OCI-LY1 (cell line): Measurements from ENCODE around the gene CLSTN2.

Experiments used
- H2AFZ ChIP-seq: fragments of 200-600 bp; sonication (generic), shearing (Covaris generic); 2 replicates; pipeline ENCODE4 v1.6.0; 2014; ENCODE audit warnings: antibody characterized with exemption, mild to moderate bottlenecking, low read length
- H3F3A ChIP-seq: fragments of 200-600 bp; sonication (generic), shearing (Covaris generic); 2 replicates; pipeline ENCODE4 v1.6.0; 2014; ENCODE audit warnings: mild to moderate bottlenecking, antibody characterized with exemption, low read length, moderate library complexity; ENCODE audit not compliant: insufficient read depth
- H3K27ac ChIP-seq: fragments of 200-600 bp; sonication (generic); 2 replicates; pipeline ENCODE4 v1.5.1; 2014; ENCODE audit warnings: low read length, mixed run types, mild to moderate bottlenecking, low read depth; ENCODE audit not compliant: poor library complexity, severe bottlenecking
- H3K27me3 ChIP-seq: fragments of 200-600 bp; sonication (generic); 2 replicates; pipeline ENCODE4 v1.6.0; 2014; ENCODE audit warnings: antibody characterized with exemption, mild to moderate bottlenecking, low read length, moderate library complexity; ENCODE audit not compliant: insufficient read depth
- H3K36me3 ChIP-seq: fragments of 200-600 bp; sonication (generic); 2 replicates; pipeline ENCODE4 v1.6.1; 2014; ENCODE audit warnings: mild to moderate bottlenecking, antibody characterized with exemption, low read length, moderate library complexity, mixed read lengths; ENCODE audit not compliant: insufficient read depth
- H3K4me1 ChIP-seq: fragments of 200-600 bp; sonication (generic); 2 replicates; pipeline ENCODE4 v1.5.1; 2014; ENCODE audit warnings: mild to moderate bottlenecking, low read length, moderate library complexity; ENCODE audit not compliant: insufficient read depth, severe bottlenecking
- H3K4me2 ChIP-seq: fragments of 200-600 bp; sonication (generic), shearing (Covaris generic); 2 replicates; pipeline ENCODE4 v1.6.1; 2014; ENCODE audit warnings: low read length
- H3K4me3 ChIP-seq: fragments of 200-600 bp; sonication (generic); 2 replicates; pipeline ENCODE4 v1.5.1; 2014; ENCODE audit warnings: low read length, low read depth, mild to moderate bottlenecking, mixed read lengths; ENCODE audit not compliant: poor library complexity, severe bottlenecking
- H3K79me2 ChIP-seq: fragments of 200-600 bp; shearing (Covaris generic); 2 replicates; pipeline ENCODE4 v1.6.1; 2016; ENCODE audit warnings: mixed run types, low read length, mixed read lengths; ENCODE audit not compliant: insufficient read depth
- H3K9ac ChIP-seq: fragments of 200-600 bp; sonication (generic), shearing (Covaris generic); 2 replicates; pipeline ENCODE4 v1.6.1; 2014; ENCODE audit warnings: mild to moderate bottlenecking, low read length, mixed read lengths
- H3K9me2 ChIP-seq: fragments of 200-600 bp; sonication (generic), shearing (Covaris generic); 2 replicates; pipeline ENCODE4 v1.6.1; 2014; ENCODE audit warnings: low read depth, mild to moderate bottlenecking, low read length, mixed read lengths
- H3K9me3 ChIP-seq: fragments of 200-600 bp; shearing (Covaris generic); 2 replicates; pipeline ENCODE4 v1.6.1; 2014; ENCODE audit warnings: low read length, mixed read lengths
- H4K20me1 ChIP-seq: fragments of 200-600 bp; sonication (generic), shearing (Covaris generic); 2 replicates; pipeline ENCODE4 v1.6.0; 2016; ENCODE audit warnings: mild to moderate bottlenecking, low read length; ENCODE audit not compliant: insufficient read depth
- EZH2 ChIP-seq: fragments of 200-600 bp; sonication (generic), shearing (Covaris generic); IDR thresholded peaks from 2 replicates; pipeline ENCODE4 v1.8.0; 2017; ENCODE audit warnings: borderline replicate concordance, mixed run types, mild to moderate bottlenecking, antibody characterized with exemption, low read length, moderate library complexity, mixed read lengths
- TF ChIP-seq, protein P1 (sequence below): fragments of 200-600 bp; sonication (generic), shearing (Covaris generic); IDR thresholded peaks from 2 replicates; pipeline ENCODE4 v1.5.1; 2017; ENCODE audit warnings: mild to moderate bottlenecking, antibody characterized with exemption, low read length, moderate library complexity, mixed read lengths

Gene CLSTN2

DNA sequence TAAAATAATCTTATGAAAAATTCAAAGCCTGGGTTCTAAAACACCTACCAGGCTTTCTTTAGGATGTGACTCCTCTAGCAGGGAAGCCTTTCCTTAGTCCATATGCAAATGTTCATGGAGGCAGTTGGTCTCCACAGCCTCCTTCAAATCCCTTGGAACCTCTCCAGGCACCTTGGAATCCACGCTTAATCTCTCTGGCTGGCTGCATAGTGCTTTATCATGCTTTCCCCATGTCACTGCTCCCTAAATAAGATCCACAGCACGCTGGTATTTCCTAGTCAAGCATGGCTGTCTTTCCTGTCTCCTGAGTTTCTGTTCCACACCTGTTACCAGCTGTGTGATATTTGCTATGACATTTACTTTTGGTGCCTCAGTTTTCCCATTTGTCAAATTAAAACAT is 71.3 kb downstream of the CLSTN2 start:
- Histone ChIP-seq H4K20me1 (no peaks in the 10 kb centered on the region), H3K4me3 (no peak overlapping the region), H3K9ac (no peak overlapping the region), H3K4me2 (no peak overlapping the region), H3K9me2 (no peaks in the 10 kb centered on the region), H3K27ac (no peak overlapping the region), H2AFZ (no peak overlapping the region), H3K27me3 (no peaks in the 10 kb centered on the region), H3F3A (no peaks in the 10 kb centered on the region), H3K79me2 (no peaks in the 10 kb centered on the region), H3K36me3 (no peaks in the 10 kb centered on the region), H3K9me3 (no peaks in the 10 kb centered on the region), H3K4me1 (no peaks in the 10 kb centered on the region)
- no peak for TF ChIP-seq EZH2
- TF ChIP-seq, protein P1, sequence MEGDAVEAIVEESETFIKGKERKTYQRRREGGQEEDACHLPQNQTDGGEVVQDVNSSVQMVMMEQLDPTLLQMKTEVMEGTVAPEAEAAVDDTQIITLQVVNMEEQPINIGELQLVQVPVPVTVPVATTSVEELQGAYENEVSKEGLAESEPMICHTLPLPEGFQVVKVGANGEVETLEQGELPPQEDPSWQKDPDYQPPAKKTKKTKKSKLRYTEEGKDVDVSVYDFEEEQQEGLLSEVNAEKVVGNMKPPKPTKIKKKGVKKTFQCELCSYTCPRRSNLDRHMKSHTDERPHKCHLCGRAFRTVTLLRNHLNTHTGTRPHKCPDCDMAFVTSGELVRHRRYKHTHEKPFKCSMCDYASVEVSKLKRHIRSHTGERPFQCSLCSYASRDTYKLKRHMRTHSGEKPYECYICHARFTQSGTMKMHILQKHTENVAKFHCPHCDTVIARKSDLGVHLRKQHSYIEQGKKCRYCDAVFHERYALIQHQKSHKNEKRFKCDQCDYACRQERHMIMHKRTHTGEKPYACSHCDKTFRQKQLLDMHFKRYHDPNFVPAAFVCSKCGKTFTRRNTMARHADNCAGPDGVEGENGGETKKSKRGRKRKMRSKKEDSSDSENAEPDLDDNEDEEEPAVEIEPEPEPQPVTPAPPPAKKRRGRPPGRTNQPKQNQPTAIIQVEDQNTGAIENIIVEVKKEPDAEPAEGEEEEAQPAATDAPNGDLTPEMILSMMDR = no peak

DNA sequence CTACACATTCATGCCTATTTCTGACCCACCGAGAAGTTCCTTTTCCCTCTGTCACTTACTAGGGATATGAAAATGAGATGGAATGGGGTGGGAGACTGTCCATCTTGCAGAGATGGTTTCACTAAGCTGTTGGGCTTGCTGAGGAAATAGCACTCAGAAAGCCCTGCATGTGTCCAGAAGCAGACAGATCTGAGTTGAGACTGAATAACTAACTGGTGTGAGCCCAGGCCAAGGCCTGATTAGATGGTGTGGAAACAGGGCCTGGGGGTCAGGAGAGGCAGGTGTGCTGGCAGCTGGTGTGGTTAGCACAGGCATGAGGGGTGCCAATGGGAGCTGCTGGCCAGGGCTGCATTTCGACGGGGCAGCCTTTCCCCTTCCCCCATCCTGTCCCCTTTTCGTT is 72.1 kb downstream of the CLSTN2 start:
- H3K4me1 ChIP-seq = no peaks in the 10 kb centered on the region
- H3K4me3 ChIP-seq = no peak overlapping the region
- no peak overlapping the region for H3K9ac ChIP-seq

DNA sequence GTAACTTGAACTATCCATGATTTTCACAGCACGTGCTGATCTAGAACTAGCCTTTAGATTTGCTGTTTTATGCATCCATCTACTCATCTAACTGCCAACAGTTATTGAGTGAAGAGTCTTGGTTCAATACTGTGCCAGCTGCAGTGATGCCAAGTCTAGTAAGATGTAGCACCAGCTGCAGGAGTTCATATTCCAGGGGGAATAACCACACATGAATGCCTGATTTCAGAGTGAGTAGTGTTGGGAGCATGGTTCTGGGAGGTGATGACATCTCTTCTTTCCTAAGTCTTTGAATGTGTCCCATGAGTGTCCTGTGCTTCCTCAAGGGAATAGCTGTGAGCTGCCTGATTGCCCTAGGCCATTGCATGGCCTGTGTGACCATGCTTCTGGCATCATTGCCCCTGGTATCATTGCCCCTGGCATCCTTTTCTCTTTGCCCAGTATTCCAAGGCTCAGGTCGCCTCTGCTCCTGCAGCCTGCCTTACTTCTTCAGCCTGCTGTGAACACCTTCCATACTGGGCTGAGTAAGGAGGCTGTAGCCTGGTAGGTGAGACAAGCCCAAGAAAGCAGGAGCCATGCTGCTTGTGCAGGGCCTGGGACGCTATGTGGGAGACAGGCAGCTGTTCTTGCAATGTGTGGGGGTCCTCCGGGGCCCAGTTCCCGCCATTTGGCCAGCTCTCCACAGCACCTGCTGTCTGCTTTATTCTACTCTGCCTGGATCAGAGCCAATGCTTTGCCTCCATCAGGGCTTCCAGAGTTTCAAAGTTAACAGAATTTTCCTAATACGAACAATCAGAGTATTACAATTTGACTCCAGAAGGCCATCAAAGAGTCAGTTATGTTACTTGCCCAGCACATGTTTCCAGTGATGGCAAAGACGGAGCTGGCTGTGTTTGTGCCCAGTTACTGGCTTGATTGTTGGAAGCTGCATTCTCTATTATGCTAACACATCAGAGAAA is 73.2 kb downstream of the CLSTN2 start:
- H3K79me2 ChIP-seq = no peaks in the 10 kb centered on the region
- no peaks in the 10 kb centered on the region for H3F3A ChIP-seq
- no peaks in the 10 kb centered on the region for H3K9me2 ChIP-seq
- TF ChIP-seq, protein P1 = no peak
- no peak for TF ChIP-seq EZH2
- no peak overlapping the region for H3K4me2 ChIP-seq
- no peaks in the 10 kb centered on the region for H3K9me3 ChIP-seq
- H3K36me3 ChIP-seq = no peaks in the 10 kb centered on the region
- no peaks in the 10 kb centered on the region for H4K20me1 ChIP-seq
- H3K4me1 ChIP-seq = no peaks in the 10 kb centered on the region
- no peak overlapping the region for H3K4me3 ChIP-seq
- no peak overlapping the region for H3K9ac ChIP-seq
- no peaks in the 10 kb centered on the region for H3K27me3 ChIP-seq
- H2AFZ ChIP-seq = no peak overlapping the region
- no peak overlapping the region for H3K27ac ChIP-seq

More for the DNA sequence above, 72.1 kb downstream of the CLSTN2 start:
- no peaks in the 10 kb centered on the region for H3K27me3 ChIP-seq
- H3K9me3 ChIP-seq = no peaks in the 10 kb centered on the region
- no peak overlapping the region for H3K4me2 ChIP-seq
- no peak overlapping the region for H2AFZ ChIP-seq
- TF ChIP-seq, protein P1 = no peak
- TF ChIP-seq EZH2 = no peak
- no peaks in the 10 kb centered on the region for H4K20me1 ChIP-seq
- no peaks in the 10 kb centered on the region for H3F3A ChIP-seq
- no peaks in the 10 kb centered on the region for H3K9me2 ChIP-seq
- no peaks in the 10 kb centered on the region for H3K79me2 ChIP-seq
- H3K36me3 ChIP-seq = no peaks in the 10 kb centered on the region
- no peak overlapping the region for H3K27ac ChIP-seq
